GM21529 (cell line): Measurements from ENCODE around the gene CHST11.

Source experiments
- ATAC-seq: cut with Tn5 transposase; IDR thresholded peaks from one replicate; pipeline ENCODE4 v1.9.1; 2021; ENCODE audit not compliant: unreplicated experiment

The CHST11 gene

GRCh38 chr12:104686196-104686595 lies 229.4 kb downstream of the CHST11 start:
- no peak for ATAC-seq

GRCh38 chr12:104687823-104688573 lies 231.2 kb downstream of the CHST11 start:
- no peak for ATAC-seq

GRCh38 chr12:104689635-104690034 lies 232.9 kb downstream of the CHST11 start:
- no peak for ATAC-seq

- peak; percentile 46 for ATAC-seq
Observed at GRCh38 chr12:104691721-104692556, 235.2 kb downstream of the CHST11 start.

GRCh38 chr12:104692557-104693218 lies 235.9 kb downstream of the CHST11 start:
- no peak for ATAC-seq

GRCh38 chr12:104693493-104693892 lies 236.7 kb downstream of the CHST11 start:
- ATAC-seq, result no peak

- no peak for ATAC-seq
Observed at GRCh38 chr12:104694161-104694560, 237.4 kb downstream of the CHST11 start.

- no peak for ATAC-seq
Observed at GRCh38 chr12:104694711-104695110, 238.0 kb downstream of the CHST11 start.

GRCh38 chr12:104695453-104696148 lies 238.9 kb downstream of the CHST11 start:
- peak; percentile 58 for ATAC-seq

- no peak for ATAC-seq
Observed at GRCh38 chr12:104697186-104697585, 240.4 kb downstream of the CHST11 start.

GRCh38 chr12:104698871-104699270 lies 242.1 kb downstream of the CHST11 start:
- ATAC-seq, result no peak

GRCh38 chr12:104699489-104700190 lies 242.9 kb downstream of the CHST11 start:
- peak; percentile 66 for ATAC-seq

- ATAC-seq, result no peak
Observed at GRCh38 chr12:104700324-104700723, 243.6 kb downstream of the CHST11 start.

- no peak for ATAC-seq
Observed at GRCh38 chr12:104701301-104701700, 244.6 kb downstream of the CHST11 start.

- ATAC-seq, result no peak
Observed at GRCh38 chr12:104701756-104702155, 245.0 kb downstream of the CHST11 start.

GRCh38 chr12:104702565-104703139 lies 245.9 kb downstream of the CHST11 start:
- no peak for ATAC-seq

GRCh38 chr12:104703372-104703771 lies 246.6 kb downstream of the CHST11 start:
- ATAC-seq, result no peak

GRCh38 chr12:104704224-104704779 lies 247.6 kb downstream of the CHST11 start:
- no peak for ATAC-seq

GRCh38 chr12:104707194-104707593 lies 250.4 kb downstream of the CHST11 start:
- ATAC-seq, result no peak
